GM18499 (cell line): ENCODE measurements around the gene HK3.

Experiments
- ATAC-seq: cut with Tn5 transposase; IDR thresholded peaks from one replicate; pipeline ENCODE4 v1.9.1; 2021; ENCODE audit warnings: moderate number of reproducible peaks; ENCODE audit not compliant: insufficient read depth, unreplicated experiment

HK3 gene

GRCh38 chr5:176899296-176899891 lies at the start of gene HK3:
Gene HK3 (minus strand): TSS chr5:176899346. CDS start chr5:176896159, 3,187 bp downstream.
- ATAC-seq: no peak

- no peak for ATAC-seq
Measured at GRCh38 chr5:176948458-176948857, 49.3 kb upstream of the HK3 start.

- no peak for ATAC-seq
Measured at GRCh38 chr5:176947847-176948246, 48.7 kb upstream of the HK3 start.

- no peak for ATAC-seq
Measured at GRCh38 chr5:176944268-176944667, 45.1 kb upstream of the HK3 start.

GRCh38 chr5:176943816-176944215 lies 44.7 kb upstream of the HK3 start:
- ATAC-seq: no peak

GRCh38 chr5:176941951-176942350 lies 42.8 kb upstream of the HK3 start:
- no peak for ATAC-seq

- no peak for ATAC-seq
Measured at GRCh38 chr5:176938472-176938871, 39.3 kb upstream of the HK3 start.

GRCh38 chr5:176935017-176935416 lies 35.9 kb upstream of the HK3 start:
- no peak for ATAC-seq

GRCh38 chr5:176934309-176934930 lies 35.3 kb upstream of the HK3 start:
- ATAC-seq: no peak

- no peak for ATAC-seq
Measured at GRCh38 chr5:176929654-176930053, 30.5 kb upstream of the HK3 start.

GRCh38 chr5:176927562-176927961 lies 28.4 kb upstream of the HK3 start:
- ATAC-seq: no peak

- no peak for ATAC-seq
Measured at GRCh38 chr5:176922817-176923216, 23.7 kb upstream of the HK3 start.

GRCh38 chr5:176921714-176922113 lies 22.6 kb upstream of the HK3 start:
- ATAC-seq: no peak

- ATAC-seq: no peak
Measured at GRCh38 chr5:176918613-176919012, 19.5 kb upstream of the HK3 start.

GRCh38 chr5:176916337-176916736 lies 17.2 kb upstream of the HK3 start:
- ATAC-seq: no peak

GRCh38 chr5:176915906-176916305 lies 16.8 kb upstream of the HK3 start:
- no peak for ATAC-seq

- no peak for ATAC-seq
Measured at GRCh38 chr5:176912115-176912514, 13.0 kb upstream of the HK3 start.

GRCh38 chr5:176908675-176909368 lies 9.7 kb upstream of the HK3 start:
- no peak for ATAC-seq

- ATAC-seq: no peak
Measured at GRCh38 chr5:176906796-176907195, 7.7 kb upstream of the HK3 start.

- ATAC-seq: no peak
Measured at GRCh38 chr5:176906126-176906525, 7.0 kb upstream of the HK3 start.

GRCh38 chr5:176904276-176904675 lies 5.1 kb upstream of the HK3 start:
- ATAC-seq: no peak
